ENCODE measurements around the gene ZBTB3.

DNA sequence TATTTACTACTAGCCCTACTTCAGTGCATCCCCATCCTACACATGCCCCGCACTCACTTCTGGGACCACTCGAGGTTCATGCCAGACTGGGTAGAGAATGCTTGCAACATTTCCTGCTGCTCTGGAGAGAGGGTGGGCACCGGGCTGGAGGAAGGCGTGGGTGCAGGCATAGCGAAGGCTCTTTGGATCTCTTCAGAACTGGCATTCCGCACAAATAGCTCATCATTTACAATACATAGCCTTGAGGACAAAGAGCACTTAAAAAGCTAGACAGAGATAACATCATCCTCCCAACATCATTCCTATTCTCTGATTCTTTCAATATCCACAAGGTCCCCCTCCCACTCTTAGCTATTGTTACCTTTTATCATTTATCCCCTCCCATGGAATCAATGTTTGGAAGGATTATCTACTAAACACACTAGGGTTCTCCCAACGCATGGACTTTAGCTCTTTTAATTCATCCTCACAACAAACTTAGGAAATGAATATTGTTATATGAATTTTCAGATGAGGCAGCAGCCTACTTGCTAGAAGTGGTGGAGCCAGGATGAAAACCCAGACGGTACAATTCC, 40.3 kb upstream of the ZBTB3 start:
- TF ChIP-seq, protein P1, sequence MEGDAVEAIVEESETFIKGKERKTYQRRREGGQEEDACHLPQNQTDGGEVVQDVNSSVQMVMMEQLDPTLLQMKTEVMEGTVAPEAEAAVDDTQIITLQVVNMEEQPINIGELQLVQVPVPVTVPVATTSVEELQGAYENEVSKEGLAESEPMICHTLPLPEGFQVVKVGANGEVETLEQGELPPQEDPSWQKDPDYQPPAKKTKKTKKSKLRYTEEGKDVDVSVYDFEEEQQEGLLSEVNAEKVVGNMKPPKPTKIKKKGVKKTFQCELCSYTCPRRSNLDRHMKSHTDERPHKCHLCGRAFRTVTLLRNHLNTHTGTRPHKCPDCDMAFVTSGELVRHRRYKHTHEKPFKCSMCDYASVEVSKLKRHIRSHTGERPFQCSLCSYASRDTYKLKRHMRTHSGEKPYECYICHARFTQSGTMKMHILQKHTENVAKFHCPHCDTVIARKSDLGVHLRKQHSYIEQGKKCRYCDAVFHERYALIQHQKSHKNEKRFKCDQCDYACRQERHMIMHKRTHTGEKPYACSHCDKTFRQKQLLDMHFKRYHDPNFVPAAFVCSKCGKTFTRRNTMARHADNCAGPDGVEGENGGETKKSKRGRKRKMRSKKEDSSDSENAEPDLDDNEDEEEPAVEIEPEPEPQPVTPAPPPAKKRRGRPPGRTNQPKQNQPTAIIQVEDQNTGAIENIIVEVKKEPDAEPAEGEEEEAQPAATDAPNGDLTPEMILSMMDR (IDR thresholded peaks at IDR 0.05): no peak
- TF ChIP-seq POLR2AphosphoS5 (IDR thresholded peaks at IDR 0.05) (no peak), POLR2A (IDR thresholded peaks at IDR 0.05) (no peak)
